ENCODE results near the gene HIRIP3. TPM values are rescaled to one million over a fixed set of nuclear protein-coding genes. Genes with fewer than 3 reads are reported as not detected.

The HIRIP3 gene
- total and polyA plus RNA-seq, 2 of the 8 experiments (the other 6 are each of a cell fraction or from before 2014, with no cell fraction given), result 11.9 to 18.5 TPM

DNA sequence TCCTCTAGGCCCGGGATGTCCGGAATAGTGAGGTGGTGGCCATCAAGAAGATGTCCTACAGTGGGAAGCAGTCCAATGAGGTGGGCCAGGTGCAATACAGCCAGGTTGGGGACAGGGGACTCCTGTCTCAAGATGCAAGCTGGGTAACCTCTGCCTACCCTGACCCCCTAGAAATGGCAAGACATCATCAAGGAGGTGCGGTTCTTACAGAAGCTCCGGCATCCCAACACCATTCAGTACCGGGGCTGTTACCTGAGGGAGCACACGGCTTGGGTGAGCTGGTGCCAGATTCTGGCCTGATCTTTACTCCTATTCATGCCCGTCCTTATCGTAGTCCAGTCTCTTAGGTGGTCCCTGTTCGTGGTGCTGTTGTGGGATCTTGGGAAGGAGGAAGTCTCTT is 17.3 kb downstream of the HIRIP3 start:
- Histone ChIP-seq H3K56ac (replicated peaks; ENCODE audit: insufficient read length, low read depth, low read length) (no peak overlapping the region), H2BK120ac (replicated peaks; ENCODE audit: low read depth, low read length) (no peak overlapping the region), H3K4ac (replicated peaks; ENCODE audit: insufficient read length, low read depth, low read length) (no peak overlapping the region), H4K8ac (ENCODE audit: extremely low read depth, insufficient read depth, low read length) (no peak overlapping the region), H4K20me1 (replicated peaks in 1 of 2; ENCODE audit: control insufficient read depth in 1 of 2, insufficient read depth in 2 of 2, low read length in 2 of 2) (peaks cover 4 to 18% of the 10 kb centered on the region in 2 experiments), H2BK5ac (ENCODE audit: low read depth, low read length) (no peak overlapping the region), H4K5ac (ENCODE audit: insufficient read length, low read depth, low read length) (no peak overlapping the region), H3K79me1 (ENCODE audit: low read depth, low read length) (peaks cover 25% of the 10 kb centered on the region), H2BK20ac (ENCODE audit: low read length) (no peak overlapping the region), H3K14ac (ENCODE audit: insufficient read length) (no peak overlapping the region), H3K4me3 (ENCODE audit: extremely low read depth in 1 of 4, insufficient read depth in 2 of 4, low read depth in 3 of 4, low read length in 4 of 4) (no peak overlapping the region), H4K91ac (replicated peaks; ENCODE audit: insufficient read length, low read length) (no peak overlapping the region), H3K27me3 (replicated peaks in 1 of 4; ENCODE audit: control insufficient read depth in 3 of 4, extremely low read depth in 1 of 4, insufficient read depth in 3 of 4, low read length in 3 of 4) (peaks cover 0 to under 1% (median 0%) of the 10 kb centered on the region in 4 experiments; a peak in 1 of 7 replicates), H3K9me3 (ENCODE audit: insufficient read depth in 2 of 2, low read depth in 1 of 2, low read length in 1 of 2) (peaks cover 1 to 2% of the 10 kb centered on the region in 2 experiments; a peak in 3 of 4 replicates), H3K27ac (ENCODE audit: low read depth, low read length) (no peak overlapping the region), H2BK12ac (ENCODE audit: low read depth, low read length) (no peak overlapping the region), H3K4me2 (ENCODE audit: insufficient read depth in 1 of 2, low read depth in 2 of 2, low read length in 2 of 2) (no peak overlapping the region), H3K36me3 (ENCODE audit: control insufficient read depth in 2 of 4, insufficient read depth in 4 of 4, low read length in 3 of 4) (peaks cover 14 to 44% (median 38%) of the 10 kb centered on the region in 4 experiments), H3K79me2 (ENCODE audit: control insufficient read depth in 1 of 2, insufficient read depth in 2 of 2, low read length in 2 of 2) (peaks cover 9 to 34% of the 10 kb centered on the region in 2 experiments), H2BK15ac (ENCODE audit: low read length) (no peak overlapping the region), H3K23ac (ENCODE audit: insufficient read length) (no peak overlapping the region), H3K18ac (ENCODE audit: extremely low read depth, low read length) (no peak overlapping the region), H2AFZ (ENCODE audit: low read length) (no peak overlapping the region), H3K23me2 (ENCODE audit: low read depth, low read length) (peaks cover 7% of the 10 kb centered on the region; the same call in 1 of the 2 replicates), H3K9ac (replicated peaks in 1 of 4; ENCODE audit: extremely low read depth in 1 of 4, low read depth in 3 of 4, low read length in 3 of 4) (no peak overlapping the region), H2AK5ac (ENCODE audit: low read depth, low read length) (no peak overlapping the region), H3K4me1 (replicated peaks in 1 of 4; ENCODE audit: control insufficient read depth in 3 of 4, insufficient read depth in 4 of 4, low read length in 3 of 4) (peaks cover 4 to 20% (median 7%) of the 10 kb centered on the region in 4 experiments)
- POLR2A ChIA-PET (ENCODE audit: partially characterized antibody), result interaction anchor here (1.3 kb wide), 1 partner anchor 24 kb away, joined by 3 read pairs; no protein-coding TSS in a partner anchor
- CTCF ChIA-PET (ENCODE audit: partially characterized antibody), result interaction anchor here (1.1 to 4.4 kb wide), 2 partner anchors 18 to 33 kb away, joined by 5 to 19 read pairs; partner anchors contain the start of gene INO80E
- TF ChIP-seq, protein P1, sequence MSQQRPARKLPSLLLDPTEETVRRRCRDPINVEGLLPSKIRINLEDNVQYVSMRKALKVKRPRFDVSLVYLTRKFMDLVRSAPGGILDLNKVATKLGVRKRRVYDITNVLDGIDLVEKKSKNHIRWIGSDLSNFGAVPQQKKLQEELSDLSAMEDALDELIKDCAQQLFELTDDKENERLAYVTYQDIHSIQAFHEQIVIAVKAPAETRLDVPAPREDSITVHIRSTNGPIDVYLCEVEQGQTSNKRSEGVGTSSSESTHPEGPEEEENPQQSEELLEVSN (IDR thresholded peaks at IDR 0.05), result no peak
- TF ChIP-seq EGR1 (IDR thresholded peaks at IDR 0.05; ENCODE audit: borderline replicate concordance, low read depth, low read length), result no peak
- no peak for TF ChIP-seq CBX8 (IDR thresholded peaks at IDR 0.05; ENCODE audit: borderline replicate concordance, low read depth, low read length)
- 88% methylated on average over 9 of the region's 9 CpGs; no CpG with 5 or more reads in 1 of the 2 experiments for WGBS, 2 experiments (ENCODE audit: extremely low coverage in 1 of 2, insufficient coverage in 1 of 2, insufficient read length in 1 of 2, insufficient replicate concordance in 2 of 2, low coverage in 1 of 2, low lambda C conversion rate in 2 of 2, missing lambda C conversion rate in 1 of 2)
- DNase-seq (ENCODE audit: low read depth in 1 of 2, low spot score in 2 of 2) (no peak), FAIRE-seq (no peak)
